Measurements from ENCODE around the gene SLC4A5.

Gene SLC4A5

GRCh38 chr2:74275228-74275627, 68.0 kb downstream of the SLC4A5 start:
- no peak for DNase-seq (ENCODE audit: low read depth in 2 of 2, low spot score in 1 of 2)

DNA sequence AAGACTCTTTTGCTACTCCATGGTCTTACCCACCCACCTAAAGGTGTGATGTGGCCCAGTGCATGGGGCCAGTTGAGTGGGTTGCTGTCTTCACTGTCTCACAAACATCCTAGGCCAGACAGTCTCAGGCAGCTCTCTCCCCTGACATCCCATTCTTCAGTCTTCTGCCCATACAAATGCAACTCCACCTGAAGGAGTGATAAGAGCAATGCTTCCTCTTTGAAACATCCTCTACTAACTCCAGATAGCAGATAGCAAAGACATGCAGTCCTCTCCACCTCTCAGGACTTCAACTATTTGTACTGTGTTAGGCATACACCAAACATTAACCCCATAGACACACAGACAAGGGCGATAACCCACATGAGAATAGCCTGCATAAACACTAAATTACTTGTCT, 73.5 kb downstream of the SLC4A5 start:
- no peak for DNase-seq (ENCODE audit: low read depth in 2 of 2, low spot score in 1 of 2)

GRCh38 chr2:74267068-74267467, 76.1 kb downstream of the SLC4A5 start:
- peak in 1 of 2 donors; percentile 17 for DNase-seq (ENCODE audit: low read depth in 2 of 2, low spot score in 1 of 2)

- no peak for DNase-seq (ENCODE audit: low read depth in 2 of 2, low spot score in 1 of 2)
These were observed 78.9 kb downstream of the SLC4A5 start for GRCh38 chr2:74264281-74264680.

GRCh38 chr2:74262681-74263080, 80.5 kb downstream of the SLC4A5 start:
- DNase-seq (ENCODE audit: low read depth in 2 of 2, low spot score in 1 of 2) = no peak

DNA sequence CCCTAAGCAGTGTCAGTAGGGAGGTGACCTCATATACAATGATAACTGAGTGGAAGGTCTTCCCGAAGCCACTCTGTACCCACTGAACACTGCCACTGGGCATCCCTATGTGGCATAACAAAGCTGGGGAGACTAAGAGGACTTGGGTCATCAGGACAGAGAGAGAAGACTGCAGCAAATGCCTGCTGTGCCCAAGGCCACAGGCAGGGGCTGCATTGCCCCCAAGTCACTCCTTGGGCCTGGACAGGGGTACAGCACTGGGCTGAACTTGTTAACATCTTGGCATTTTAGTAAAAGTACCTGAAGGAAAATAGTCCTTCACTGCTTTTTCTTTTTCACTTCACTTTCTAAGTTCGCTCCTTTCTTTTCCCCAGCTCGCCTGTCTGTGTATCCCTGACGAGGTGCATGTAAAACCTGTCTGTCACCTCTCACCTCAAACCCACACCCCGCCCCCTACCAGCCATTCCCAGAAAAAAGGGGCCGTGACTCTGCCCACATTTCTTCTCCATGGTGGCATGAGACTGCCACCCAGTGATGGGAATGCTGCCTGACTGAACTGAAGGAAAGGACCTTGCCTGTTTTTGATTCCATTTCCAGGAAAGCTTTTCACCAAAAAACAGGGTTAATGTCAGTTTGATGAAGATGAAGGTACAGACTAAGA, 81.9 kb downstream of the SLC4A5 start:
- DNase-seq (ENCODE audit: low read depth in 2 of 2, low spot score in 1 of 2) = no peak

GRCh38 chr2:74260495-74260894, 82.7 kb downstream of the SLC4A5 start:
- DNase-seq (ENCODE audit: low read depth in 2 of 2, low spot score in 1 of 2) = no peak

GRCh38 chr2:74259733-74260132, 83.5 kb downstream of the SLC4A5 start:
- DNase-seq (ENCODE audit: low read depth in 2 of 2, low spot score in 1 of 2) = no peak

DNA sequence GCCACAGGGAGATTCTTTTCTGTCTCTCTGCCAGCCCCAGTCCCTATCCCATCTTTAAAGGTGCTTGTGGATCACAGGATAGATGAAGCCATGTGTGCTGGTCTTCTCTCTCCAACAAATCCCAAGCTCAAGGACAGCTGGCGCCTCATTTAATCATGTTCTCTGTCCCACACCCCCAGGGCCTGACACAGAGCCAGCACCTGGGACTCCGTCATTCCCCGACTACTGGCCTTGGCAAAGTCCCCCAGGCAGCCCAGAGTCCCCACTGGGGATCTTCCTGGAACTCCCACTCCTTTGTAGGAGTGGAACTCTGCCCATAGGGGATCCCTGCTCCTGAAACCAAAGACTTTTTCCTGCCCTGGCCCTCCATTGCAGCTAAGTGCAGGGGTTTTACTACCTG, 84.0 kb downstream of the SLC4A5 start:
- no peak for DNase-seq (ENCODE audit: low read depth in 2 of 2, low spot score in 1 of 2)

- no peak for DNase-seq (ENCODE audit: low read depth in 2 of 2, low spot score in 1 of 2)
These were observed 87.5 kb downstream of the SLC4A5 start for GRCh38 chr2:74255660-74256213.

- no peak for DNase-seq (ENCODE audit: low read depth in 2 of 2, low spot score in 1 of 2)
These were observed 89.3 kb downstream of the SLC4A5 start for GRCh38 chr2:74253971-74254310.

- no peak for DNase-seq (ENCODE audit: low read depth in 2 of 2, low spot score in 1 of 2)
These were observed 89.8 kb downstream of the SLC4A5 start for GRCh38 chr2:74253306-74253970.

GRCh38 chr2:74252862-74253261, 90.4 kb downstream of the SLC4A5 start:
- no peak for DNase-seq (ENCODE audit: low read depth in 2 of 2, low spot score in 1 of 2)

DNA sequence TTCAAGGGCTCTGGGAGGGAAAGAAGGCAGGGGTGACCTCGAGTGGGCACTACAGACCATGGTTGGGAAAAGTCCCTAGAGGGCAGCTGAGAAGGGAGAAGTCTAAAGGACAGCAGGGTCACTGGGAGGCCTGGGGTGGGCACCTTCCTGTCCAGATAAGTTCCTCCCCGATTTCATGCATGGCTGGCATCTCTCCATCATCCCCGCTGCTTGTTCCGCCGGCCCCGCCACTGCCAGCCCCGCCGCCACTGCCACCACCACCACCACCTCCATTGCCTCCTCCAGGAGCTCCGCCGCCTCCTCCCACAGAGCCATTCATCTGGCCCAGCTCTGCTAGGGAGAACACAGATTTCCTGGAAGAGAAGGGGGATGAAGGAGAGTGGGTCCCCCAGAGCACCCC, 91.2 kb downstream of the SLC4A5 start:
- DNase-seq (ENCODE audit: low read depth in 2 of 2, low spot score in 1 of 2) = no peak

- DNase-seq (ENCODE audit: low read depth in 2 of 2, low spot score in 1 of 2) = peak; percentile 8 to 17
These were observed 93.0 kb downstream of the SLC4A5 start for GRCh38 chr2:74250189-74250631.

DNA sequence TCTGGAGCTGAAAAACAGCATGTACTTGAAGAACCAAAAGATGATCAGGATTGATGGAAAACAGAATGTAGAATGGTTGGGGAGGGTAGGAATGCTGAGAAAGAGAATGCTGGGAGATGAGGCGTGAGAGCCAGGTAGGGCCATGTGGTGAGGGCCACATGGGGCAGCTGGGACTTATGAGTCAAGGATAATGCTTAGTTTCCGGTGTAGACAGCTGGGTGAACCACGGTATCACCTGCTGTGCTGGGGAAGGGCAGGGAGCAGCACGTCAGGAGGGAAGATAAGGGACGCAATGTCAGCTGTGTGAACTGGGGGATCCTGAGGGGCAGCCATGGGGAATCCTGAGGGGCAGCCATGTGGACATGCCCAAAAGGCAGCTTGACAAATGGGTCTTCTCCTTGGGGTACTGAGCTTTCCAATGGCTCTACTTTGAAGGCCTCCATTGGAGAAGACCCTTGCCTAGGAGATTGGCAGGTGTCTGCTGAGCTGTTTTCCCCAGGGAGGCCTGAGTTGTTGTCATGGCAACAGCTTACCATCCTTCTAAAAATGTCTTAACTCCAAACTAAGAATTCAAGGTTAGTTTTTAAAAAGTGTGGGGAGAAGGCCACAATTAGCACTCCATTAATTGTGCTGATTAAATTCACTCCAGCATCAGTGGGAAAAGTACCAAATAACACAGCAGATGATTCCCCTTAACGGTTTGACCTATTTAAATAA, 93.7 kb downstream of the SLC4A5 start:
- DNase-seq (ENCODE audit: low read depth in 2 of 2, low spot score in 1 of 2) = no peak

GRCh38 chr2:74246496-74247195, 96.6 kb downstream of the SLC4A5 start:
- DNase-seq (ENCODE audit: low read depth in 2 of 2, low spot score in 1 of 2) = no peak

- DNase-seq (ENCODE audit: low read depth in 2 of 2, low spot score in 1 of 2) = no peak
These were observed 98.9 kb downstream of the SLC4A5 start for GRCh38 chr2:74244286-74244685.

- DNase-seq (ENCODE audit: low read depth in 2 of 2, low spot score in 1 of 2) = no peak
These were observed 100.7 kb downstream of the SLC4A5 start for GRCh38 chr2:74242354-74243071.

GRCh38 chr2:74239346-74239745, 103.9 kb downstream of the SLC4A5 start:
- DNase-seq (ENCODE audit: low read depth in 2 of 2, low spot score in 1 of 2) = no peak

GRCh38 chr2:74238879-74239278, 104.3 kb downstream of the SLC4A5 start:
- no peak for DNase-seq (ENCODE audit: low read depth in 2 of 2, low spot score in 1 of 2)

All from stimulated activated CD8-positive, alpha-beta memory T cell treated with anti-CD3 and anti-CD28 coated beads, Interleukin-4, amount 100 ng/mL, for 1 hour (primary cell).